PC-3 (cell line): Measurements from ENCODE around the gene TMEM62. TPM values are rescaled to one million over a fixed set of nuclear protein-coding genes. Genes with fewer than 3 reads are reported as not detected.

Experiments
- ATAC-seq: fragments of 200-7000 bp; cut with Tn5 transposase; 2 replicates; pipeline ENCODE4 v1.9.1; 2020; ENCODE audit warnings: mild to moderate bottlenecking, moderate library complexity
- BruUV-seq: library from RNA; stranded (reverse); fragments of 400-500 nt; replicated peaks from 2 replicates; lab custom pipeline; 2021; lab: Mats Ljungman, UMichigan
- CTCF ChIA-PET: fragments of 300-600 bp; sonication (Branson Sonifier 250); formaldehyde crosslinking; loops from one replicate; lab custom pipeline; 2022; ENCODE audit warnings: antibody characterized with exemption; lab: Charles Lee
- POLR2A ChIA-PET: fragments of 300-600 bp; sonication (Branson Sonifier 250); formaldehyde crosslinking; loops from one replicate; lab custom pipeline; 2022; ENCODE audit warnings: antibody characterized with exemption; ENCODE audit not compliant: unreplicated experiment; lab: Charles Lee
- DNase-seq: peaks from one replicate; pipeline ENCODE4 v3.0.0-alpha.2; 2015
- H2AFZ ChIP-seq: fragments of 300-600 bp; sonication (generic); 2 replicates; pipeline ENCODE4 v1.6.0; 2016; ENCODE audit warnings: antibody characterized with exemption, low read length
- H3F3A ChIP-seq: fragments of 300-600 bp; sonication (generic); one replicate; pipeline ENCODE4 v1.6.0; 2017; ENCODE audit warnings: antibody characterized with exemption, low read length, control low read depth, mild to moderate bottlenecking; ENCODE audit not compliant: unreplicated experiment
- H3K27ac ChIP-seq: fragments of 300-600 bp; sonication (generic); 2 replicates; pipeline ENCODE4 v1.5.1; 2016; ENCODE audit warnings: mild to moderate bottlenecking, low read length
- H3K27me3 ChIP-seq: fragments of 300-600 bp; sonication (generic); 2 replicates; pipeline ENCODE4 v1.6.1; 2016; ENCODE audit warnings: low read length, mixed read lengths
- H3K36me3 ChIP-seq: fragments of 300-600 bp; sonication (generic); 2 replicates; pipeline ENCODE4 v1.6.1; 2016; ENCODE audit warnings: low read depth, mixed run types, low read length, mixed read lengths
- H3K4me1 ChIP-seq: fragments of 300-600 bp; sonication (generic); 2 replicates; pipeline ENCODE4 v1.5.1; 2016; ENCODE audit warnings: low read length; ENCODE audit not compliant: insufficient read depth
- H3K4me2 ChIP-seq: fragments of 300-600 bp; sonication (generic); 2 replicates; pipeline ENCODE4 v1.6.0; 2016; ENCODE audit warnings: low read length
- H3K4me3 ChIP-seq: fragments of 300-600 bp; sonication (generic); 2 replicates; pipeline ENCODE4 v1.5.1; 2016; ENCODE audit warnings: mild to moderate bottlenecking, low read length, mixed read lengths
- H3K79me2 ChIP-seq: fragments of 300-600 bp; sonication (generic); 2 replicates; pipeline ENCODE4 v1.6.1; 2017; ENCODE audit warnings: low read length, mixed read lengths
- H3K9ac ChIP-seq: fragments of 300-600 bp; sonication (generic); 2 replicates; pipeline ENCODE4 v1.6.0; 2016; ENCODE audit warnings: mild to moderate bottlenecking, low read length
- H3K9me2 ChIP-seq: fragments of 300-600 bp; sonication (generic); replicated peaks from 2 replicates; pipeline ENCODE4 v1.6.1; 2016; ENCODE audit warnings: mixed run types, low read length, mixed read lengths
- H3K9me3 ChIP-seq: fragments of 300-600 bp; sonication (generic); 2 replicates; pipeline ENCODE4 v1.6.1; 2016; ENCODE audit warnings: low read length, mixed read lengths
- H4K20me1 ChIP-seq: fragments of 300-600 bp; sonication (generic); 2 replicates; pipeline ENCODE4 v1.6.1; 2016; ENCODE audit warnings: low read length, mixed read lengths
- EZH2 ChIP-seq: fragments of 300-600 bp; sonication (generic); IDR thresholded peaks from one replicate; pipeline ENCODE4 v1.6.1; 2017; ENCODE audit warnings: antibody characterized with exemption, mild to moderate bottlenecking, low read length; ENCODE audit not compliant: unreplicated experiment
- EZH2phosphoT487 ChIP-seq: fragments of 300-600 bp; sonication (generic); IDR thresholded peaks from 2 replicates; pipeline ENCODE4 v1.6.1; 2018; ENCODE audit warnings: mild to moderate bottlenecking, antibody characterized with exemption, low read length, borderline replicate concordance
- intact Hi-C: fragments of 100-400 bp; cut with micrococcal nuclease; formaldehyde crosslinking; loops from 2 replicates; pipeline ENCODE4 v1.9.0; 2023
- total RNA-seq: library from RNA; depleted of rRNA; stranded (reverse); fragments of >200 nt; gene quantifications from 2 replicates; pipeline ENCODE4 v1.2.3, GENCODE V29; 2014
- TF ChIP-seq, protein P1 (sequence below): fragments of 300-600 bp; sonication (generic); conservative IDR thresholded peaks from 2 replicates; pipeline ENCODE4 v1.5.1; 2017; ENCODE audit warnings: antibody characterized with exemption, low read depth, mild to moderate bottlenecking, low read length

TMEM62 gene
- total RNA-seq, 1 experiment from 2014 or later, result 19.6 TPM

DNA sequence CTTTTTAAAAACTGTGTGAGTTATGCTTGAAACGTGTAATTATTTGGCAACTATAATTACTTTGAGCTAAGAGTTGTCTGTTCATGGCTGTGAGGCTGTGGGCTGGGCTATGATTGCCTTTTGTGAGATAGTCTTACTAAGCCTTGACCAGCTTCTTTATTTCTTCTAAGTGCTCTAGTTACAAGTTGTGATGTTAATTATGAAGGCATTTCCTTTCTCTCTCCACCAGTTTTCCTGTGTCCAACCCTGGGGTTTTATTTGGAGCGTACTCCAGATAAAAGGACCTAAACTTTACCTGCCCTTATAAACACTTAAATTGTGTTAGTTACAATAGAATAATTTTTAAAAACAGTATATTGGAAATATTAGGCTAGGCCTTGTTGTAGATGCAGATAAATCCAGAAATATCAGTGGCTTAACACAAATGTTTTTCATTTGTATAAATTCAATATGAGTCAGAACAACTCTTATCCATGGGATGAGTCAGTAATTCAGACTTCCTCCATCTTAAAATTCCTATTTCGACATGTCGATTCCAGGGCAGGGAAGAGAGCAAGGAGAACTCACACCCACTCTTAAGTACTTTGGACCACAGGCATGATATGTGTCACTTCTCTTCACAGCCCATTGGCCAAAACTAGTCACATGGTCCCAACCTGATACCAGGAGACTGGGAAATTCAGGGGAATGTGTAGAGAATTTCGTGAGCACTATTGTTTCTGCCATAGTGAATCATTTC, 17.0 kb downstream of the TMEM62 start:
- Histone ChIP-seq H3K9me2 (no peaks in the 10 kb centered on the region), H2AFZ (no peak overlapping the region), H3K9ac (no peak overlapping the region), H3K4me3 (no peak overlapping the region), H3K4me2 (peak overlapping the region; percentile 26), H3K79me2 (no peaks in the 10 kb centered on the region), H3K27ac (peak overlapping the region; percentile 64), H3K9me3 (no peaks in the 10 kb centered on the region), H3K36me3 (peaks cover 29% of the 10 kb centered on the region), H3K4me1 (peaks cover 14% of the 10 kb centered on the region), H3K27me3 (no peaks in the 10 kb centered on the region), H4K20me1 (no peaks in the 10 kb centered on the region), H3F3A (peaks cover 5% of the 10 kb centered on the region)
- no TSS peak for BruUV-seq
- intact Hi-C loops, result no loop called here
- DNase-seq (peak; percentile 91), ATAC-seq (peak; percentile 80)
- CTCF ChIA-PET, result no interaction called here
- TF ChIP-seq, protein P1, sequence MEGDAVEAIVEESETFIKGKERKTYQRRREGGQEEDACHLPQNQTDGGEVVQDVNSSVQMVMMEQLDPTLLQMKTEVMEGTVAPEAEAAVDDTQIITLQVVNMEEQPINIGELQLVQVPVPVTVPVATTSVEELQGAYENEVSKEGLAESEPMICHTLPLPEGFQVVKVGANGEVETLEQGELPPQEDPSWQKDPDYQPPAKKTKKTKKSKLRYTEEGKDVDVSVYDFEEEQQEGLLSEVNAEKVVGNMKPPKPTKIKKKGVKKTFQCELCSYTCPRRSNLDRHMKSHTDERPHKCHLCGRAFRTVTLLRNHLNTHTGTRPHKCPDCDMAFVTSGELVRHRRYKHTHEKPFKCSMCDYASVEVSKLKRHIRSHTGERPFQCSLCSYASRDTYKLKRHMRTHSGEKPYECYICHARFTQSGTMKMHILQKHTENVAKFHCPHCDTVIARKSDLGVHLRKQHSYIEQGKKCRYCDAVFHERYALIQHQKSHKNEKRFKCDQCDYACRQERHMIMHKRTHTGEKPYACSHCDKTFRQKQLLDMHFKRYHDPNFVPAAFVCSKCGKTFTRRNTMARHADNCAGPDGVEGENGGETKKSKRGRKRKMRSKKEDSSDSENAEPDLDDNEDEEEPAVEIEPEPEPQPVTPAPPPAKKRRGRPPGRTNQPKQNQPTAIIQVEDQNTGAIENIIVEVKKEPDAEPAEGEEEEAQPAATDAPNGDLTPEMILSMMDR, result no peak
- TF ChIP-seq EZH2phosphoT487 (no peak), EZH2 (no peak)
- POLR2A ChIA-PET, result no interaction called here

DNA sequence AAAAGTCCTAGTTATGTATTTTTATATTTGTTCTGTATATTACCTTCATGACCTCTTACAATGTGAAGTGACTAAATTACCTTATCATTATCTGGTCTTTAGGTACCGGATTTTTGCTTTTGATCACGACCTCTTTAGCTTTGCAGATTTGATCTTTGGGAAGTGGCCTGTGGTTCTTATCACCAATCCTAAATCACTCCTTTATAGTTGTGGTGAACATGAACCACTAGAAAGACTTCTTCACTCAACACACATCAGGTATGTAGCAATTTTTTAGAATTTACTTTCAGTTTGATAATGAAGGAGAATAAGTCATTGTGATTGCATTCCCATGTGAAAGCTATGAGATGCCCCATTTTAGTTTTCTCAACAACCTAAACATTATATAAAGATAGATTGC, 18.3 kb downstream of the TMEM62 start:
- intact Hi-C loops, result no loop called here
- no TSS peak for BruUV-seq
- Histone ChIP-seq H4K20me1 (no peaks in the 10 kb centered on the region), H3K79me2 (no peaks in the 10 kb centered on the region), H3K9me2 (no peaks in the 10 kb centered on the region), H3K4me3 (no peak overlapping the region), H2AFZ (no peak overlapping the region), H3F3A (peaks cover 5% of the 10 kb centered on the region), H3K4me2 (no peak overlapping the region), H3K36me3 (peaks cover 29% of the 10 kb centered on the region), H3K27me3 (no peaks in the 10 kb centered on the region), H3K4me1 (peaks cover 14% of the 10 kb centered on the region), H3K9ac (no peak overlapping the region), H3K9me3 (no peaks in the 10 kb centered on the region), H3K27ac (no peak overlapping the region)
- TF ChIP-seq EZH2phosphoT487 (no peak), EZH2 (no peak)
- TF ChIP-seq, protein P1, result no peak
- ATAC-seq (no peak), DNase-seq (no peak)
- CTCF ChIA-PET, result no interaction called here
- POLR2A ChIA-PET, result no interaction called here

DNA sequence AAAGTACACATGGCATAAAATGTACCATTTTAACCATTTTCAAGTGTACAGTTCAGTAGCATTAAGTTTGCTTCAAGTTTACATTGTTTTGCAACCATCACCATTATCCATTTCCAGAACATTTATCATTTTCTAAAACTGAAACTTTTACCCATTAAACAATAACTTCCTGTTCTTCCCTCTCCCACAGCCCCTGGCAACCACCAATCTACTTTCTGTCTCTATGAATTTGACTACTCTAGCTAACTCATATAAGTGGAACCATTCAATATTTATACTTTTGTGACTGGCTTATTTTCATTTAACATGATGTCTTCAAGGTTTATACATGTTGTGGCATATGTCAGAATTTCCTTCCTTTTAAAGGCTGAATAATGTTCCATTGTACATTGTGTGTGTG, 19.9 kb downstream of the TMEM62 start:
- Histone ChIP-seq H3K9me3 (no peaks in the 10 kb centered on the region), H3K9me2 (no peaks in the 10 kb centered on the region), H4K20me1 (no peaks in the 10 kb centered on the region), H3K4me3 (no peak overlapping the region), H3K4me2 (no peak overlapping the region), H3K27ac (no peak overlapping the region), H3K4me1 (peaks cover 14% of the 10 kb centered on the region), H3F3A (peaks cover 5% of the 10 kb centered on the region), H3K36me3 (peaks cover 22% of the 10 kb centered on the region), H3K9ac (no peak overlapping the region), H2AFZ (no peak overlapping the region), H3K79me2 (no peaks in the 10 kb centered on the region), H3K27me3 (no peaks in the 10 kb centered on the region)
- POLR2A ChIA-PET, result no interaction called here
- no TSS peak for BruUV-seq
- CTCF ChIA-PET, result no interaction called here
- TF ChIP-seq, protein P1, result no peak
- TF ChIP-seq EZH2, result no peak
- intact Hi-C loops, result no loop called here
- ATAC-seq (no peak), DNase-seq (no peak)
